Measurements from ENCODE around the gene HSPA5.

DNA sequence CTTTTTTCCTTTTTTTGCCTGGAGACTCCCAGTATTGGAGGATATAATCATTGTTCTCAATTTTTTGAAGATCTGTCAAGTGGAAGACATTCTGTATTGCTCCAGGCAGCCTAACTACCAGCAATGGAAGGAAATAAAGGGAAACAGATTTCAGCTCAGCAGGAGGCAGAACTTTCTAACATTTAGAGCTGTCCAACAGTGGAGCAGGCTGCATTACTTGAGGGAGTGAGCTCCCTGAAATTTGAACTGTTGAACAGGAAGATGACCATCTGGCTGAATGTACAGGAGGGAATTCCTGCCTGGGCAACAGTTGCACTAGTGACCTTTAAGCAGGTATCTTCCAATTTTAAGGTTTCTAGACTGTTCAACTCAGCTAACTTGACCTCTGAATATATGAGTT is 19.4 kb upstream of the HSPA5 start:
- TF ChIP-seq POLR2AphosphoS5 (IDR thresholded peaks at IDR 0.05; ENCODE audit: low read depth, low read length) (no peak), FOXP2 (optimal IDR thresholded peaks at IDR 0.05; ENCODE audit: borderline replicate concordance, extremely low read depth, extremely low read length, insufficient read depth) (no peak)
- TF ChIP-seq, protein P1, sequence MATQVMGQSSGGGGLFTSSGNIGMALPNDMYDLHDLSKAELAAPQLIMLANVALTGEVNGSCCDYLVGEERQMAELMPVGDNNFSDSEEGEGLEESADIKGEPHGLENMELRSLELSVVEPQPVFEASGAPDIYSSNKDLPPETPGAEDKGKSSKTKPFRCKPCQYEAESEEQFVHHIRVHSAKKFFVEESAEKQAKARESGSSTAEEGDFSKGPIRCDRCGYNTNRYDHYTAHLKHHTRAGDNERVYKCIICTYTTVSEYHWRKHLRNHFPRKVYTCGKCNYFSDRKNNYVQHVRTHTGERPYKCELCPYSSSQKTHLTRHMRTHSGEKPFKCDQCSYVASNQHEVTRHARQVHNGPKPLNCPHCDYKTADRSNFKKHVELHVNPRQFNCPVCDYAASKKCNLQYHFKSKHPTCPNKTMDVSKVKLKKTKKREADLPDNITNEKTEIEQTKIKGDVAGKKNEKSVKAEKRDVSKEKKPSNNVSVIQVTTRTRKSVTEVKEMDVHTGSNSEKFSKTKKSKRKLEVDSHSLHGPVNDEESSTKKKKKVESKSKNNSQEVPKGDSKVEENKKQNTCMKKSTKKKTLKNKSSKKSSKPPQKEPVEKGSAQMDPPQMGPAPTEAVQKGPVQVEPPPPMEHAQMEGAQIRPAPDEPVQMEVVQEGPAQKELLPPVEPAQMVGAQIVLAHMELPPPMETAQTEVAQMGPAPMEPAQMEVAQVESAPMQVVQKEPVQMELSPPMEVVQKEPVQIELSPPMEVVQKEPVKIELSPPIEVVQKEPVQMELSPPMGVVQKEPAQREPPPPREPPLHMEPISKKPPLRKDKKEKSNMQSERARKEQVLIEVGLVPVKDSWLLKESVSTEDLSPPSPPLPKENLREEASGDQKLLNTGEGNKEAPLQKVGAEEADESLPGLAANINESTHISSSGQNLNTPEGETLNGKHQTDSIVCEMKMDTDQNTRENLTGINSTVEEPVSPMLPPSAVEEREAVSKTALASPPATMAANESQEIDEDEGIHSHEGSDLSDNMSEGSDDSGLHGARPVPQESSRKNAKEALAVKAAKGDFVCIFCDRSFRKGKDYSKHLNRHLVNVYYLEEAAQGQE (IDR thresholded peaks at IDR 0.05; ENCODE audit: insufficient read depth in 1 of 2, low read depth in 2 of 2, low read length in 2 of 2) = peak; percentile 73 to 84

Measured in PFSK-1 (cell line).